ENCODE data around the gene CRYBG3.
"Not testable (repeated sequence)": the region's sequence is repeated elsewhere in the genome, so short reads cannot be mapped to it uniquely, and the experiment has no call there.

Gene CRYBG3

GRCh38 chr3:97821774-97822358, at the start of gene CRYBG3:
TSS of gene CRYBG3 (plus strand) at chr3:97822011. CDS start at chr3:97822207, 196 bp downstream.
- peak; percentile 73 for DNase-seq

GRCh38 chr3:97772926-97773325, 48.9 kb upstream of the CRYBG3 start:
- DNase-seq = no peak

GRCh38 chr3:97778152-97778551, 43.7 kb upstream of the CRYBG3 start:
- no peak for DNase-seq

GRCh38 chr3:97793420-97794019, 28.3 kb upstream of the CRYBG3 start:
- peak; percentile 34 for DNase-seq

GRCh38 chr3:97795951-97796350, 25.9 kb upstream of the CRYBG3 start:
- DNase-seq = no peak

DNA sequence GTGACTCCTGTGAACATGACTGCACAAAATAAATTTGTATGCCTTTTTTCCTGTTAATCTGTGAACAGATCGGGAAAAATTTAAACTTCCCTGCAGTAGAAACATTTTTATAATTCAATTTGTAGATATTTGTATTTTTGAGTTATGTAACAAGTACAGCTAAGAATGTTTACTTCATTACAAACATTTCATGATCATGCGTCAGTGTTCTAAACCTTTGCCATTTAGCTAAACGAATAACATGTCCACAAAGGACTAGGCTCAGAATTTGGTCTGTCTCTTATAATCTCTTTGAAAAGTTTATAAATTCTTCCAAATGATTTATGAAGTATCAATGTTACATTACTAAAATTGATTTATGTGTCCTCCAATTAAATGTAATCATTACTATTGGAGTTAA, 17.3 kb upstream of the CRYBG3 start:
- no peak for DNase-seq

DNA sequence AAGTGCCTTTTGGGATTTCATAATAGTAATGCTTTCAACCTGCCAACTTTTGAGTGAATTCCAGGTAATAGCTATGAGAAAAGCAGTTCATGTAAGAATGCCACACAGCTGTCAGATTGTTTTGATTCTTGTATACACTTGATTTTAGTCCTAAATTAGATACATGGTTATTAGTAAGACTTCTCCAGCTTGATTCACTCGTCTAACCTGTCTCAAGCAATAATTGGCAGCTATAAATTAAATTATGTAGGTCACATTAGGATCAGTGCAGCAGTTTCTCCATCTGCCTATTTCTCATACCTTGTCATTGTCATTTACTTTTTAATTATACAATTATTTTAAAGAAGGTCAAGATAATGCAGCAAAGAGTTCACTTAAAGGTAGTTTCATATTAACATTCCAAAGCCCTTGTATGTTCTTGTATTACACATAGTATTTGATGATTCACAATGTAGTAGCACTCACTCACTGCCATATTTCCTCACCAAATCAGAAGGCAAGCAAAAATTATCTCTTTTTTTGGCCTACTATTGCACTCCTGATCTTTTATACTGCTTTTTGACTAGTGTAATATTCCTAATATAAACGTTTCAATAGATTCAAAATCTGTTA, 10.9 kb upstream of the CRYBG3 start:
- no peak for DNase-seq

DNA sequence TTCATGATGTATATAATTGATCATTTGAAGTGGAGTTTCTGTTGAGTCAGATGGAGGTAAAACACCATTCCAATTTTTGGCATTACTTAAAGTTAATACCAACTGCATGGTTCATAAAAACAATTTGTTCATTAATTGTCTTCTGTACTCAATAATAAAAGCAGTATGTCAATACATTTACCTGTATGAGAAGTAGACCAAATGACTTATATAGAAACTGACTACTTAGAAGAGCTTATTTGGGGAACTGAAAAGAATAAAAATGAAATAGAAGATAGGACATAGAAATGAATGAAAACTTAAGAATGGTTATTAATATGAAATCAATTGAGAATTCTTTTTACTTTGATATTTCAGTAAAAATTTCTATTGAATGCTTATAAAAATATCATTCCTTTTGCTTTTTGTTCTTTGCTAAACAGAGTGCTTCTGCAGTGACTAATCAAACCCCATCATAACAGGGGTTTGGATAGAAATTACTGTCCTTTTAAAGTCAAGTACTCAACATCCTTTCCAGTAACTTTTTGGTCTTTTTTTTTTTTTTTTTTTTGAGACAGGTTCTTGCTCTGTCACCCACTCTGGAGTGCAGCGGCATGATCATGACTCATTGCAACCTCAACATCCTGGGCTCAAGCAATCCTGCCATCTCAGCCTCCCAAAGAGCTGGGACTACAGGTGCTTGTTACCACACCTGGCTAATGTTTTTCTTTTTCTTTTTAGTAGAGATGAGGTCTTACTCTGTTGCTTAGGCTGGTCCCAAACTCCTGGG, 6.5 kb upstream of the CRYBG3 start:
- no peak for DNase-seq

GRCh38 chr3:97816811-97817210, 5.0 kb upstream of the CRYBG3 start:
- DNase-seq = no peak

DNA sequence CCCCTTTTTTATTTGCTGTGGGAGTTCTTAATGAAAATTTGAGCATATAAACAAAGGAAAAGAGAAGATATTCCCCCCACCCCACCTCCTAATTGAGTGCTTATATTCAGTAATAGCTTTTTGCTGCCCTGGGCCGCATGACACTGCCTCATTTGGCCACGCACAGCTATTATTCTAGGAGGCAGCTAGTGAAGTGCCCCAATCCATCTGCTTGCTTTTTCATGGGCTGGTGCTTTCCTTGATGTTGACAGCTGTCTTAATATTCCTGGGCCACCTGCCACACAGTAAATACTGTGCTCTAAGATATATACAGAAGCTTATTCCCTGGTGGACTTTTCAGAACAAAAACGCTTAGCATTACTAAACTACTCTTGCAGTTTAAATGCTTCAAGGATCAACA, 3.8 kb upstream of the CRYBG3 start:
- DNase-seq = peak; percentile 65

DNA sequence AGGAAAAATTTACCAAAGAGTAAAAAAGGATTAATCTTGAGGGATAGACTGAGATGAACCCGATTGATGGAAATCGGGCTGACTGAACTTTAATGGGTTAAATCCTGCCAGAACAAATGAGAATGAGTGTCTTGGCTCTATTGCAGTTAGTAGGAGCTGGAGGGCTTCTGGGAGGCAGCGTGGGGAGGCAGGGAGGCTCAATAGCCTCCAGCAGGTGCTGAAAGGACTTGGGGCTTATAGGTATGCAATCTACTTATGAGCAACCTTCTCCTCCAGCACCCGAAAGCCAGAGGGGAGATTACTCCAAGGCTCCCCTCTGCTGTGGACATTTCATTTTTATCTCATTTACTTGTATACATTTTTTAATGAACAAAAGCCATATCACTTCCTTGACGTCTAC, 1.0 kb upstream of the CRYBG3 start:
- DNase-seq = no peak

- peak; percentile 26 for DNase-seq
Observed at GRCh38 chr3:97821287-97821773, 481 bp upstream of the CRYBG3 start.

- DNase-seq = no peak
Observed at GRCh38 chr3:97822359-97822775, 556 bp downstream of the CRYBG3 start.

GRCh38 chr3:97823046-97824004, 1.5 kb downstream of the CRYBG3 start:
- DNase-seq = no peak

GRCh38 chr3:97825101-97825500, 3.3 kb downstream of the CRYBG3 start:
- DNase-seq = no peak

DNA sequence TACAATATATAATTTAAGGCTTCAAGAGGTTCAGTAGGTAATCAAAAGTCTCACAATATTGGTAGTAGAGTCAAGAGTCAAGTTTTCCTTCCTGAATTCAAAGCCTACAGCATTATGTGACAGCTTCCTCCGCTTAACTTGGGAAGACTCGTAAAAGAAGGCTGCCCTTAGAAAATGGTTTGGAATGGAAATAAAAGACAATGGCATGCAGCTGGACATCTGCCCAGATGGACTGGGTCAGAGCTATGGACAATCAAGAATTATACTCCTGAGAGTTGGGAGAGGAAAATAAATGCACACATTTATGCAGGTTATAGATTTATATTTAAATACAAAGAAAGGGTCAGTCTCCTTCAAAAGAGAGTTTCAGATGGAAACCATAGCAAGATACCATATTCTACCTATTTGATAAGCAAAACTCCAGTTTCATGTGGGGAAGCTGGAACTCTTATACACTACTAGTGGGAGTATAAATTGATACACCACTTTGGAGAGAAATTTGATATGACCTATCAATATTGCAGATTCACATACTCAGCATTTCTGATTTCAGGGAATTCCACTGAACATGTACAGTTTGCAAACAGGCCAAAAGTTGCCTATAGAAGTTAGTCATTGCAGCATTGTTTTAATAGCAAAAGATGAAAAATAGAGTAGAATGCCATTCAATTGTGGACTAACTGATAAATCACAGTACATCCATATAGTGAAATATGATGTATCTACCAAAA, 6.1 kb downstream of the CRYBG3 start:
- DNase-seq = no peak

DNA sequence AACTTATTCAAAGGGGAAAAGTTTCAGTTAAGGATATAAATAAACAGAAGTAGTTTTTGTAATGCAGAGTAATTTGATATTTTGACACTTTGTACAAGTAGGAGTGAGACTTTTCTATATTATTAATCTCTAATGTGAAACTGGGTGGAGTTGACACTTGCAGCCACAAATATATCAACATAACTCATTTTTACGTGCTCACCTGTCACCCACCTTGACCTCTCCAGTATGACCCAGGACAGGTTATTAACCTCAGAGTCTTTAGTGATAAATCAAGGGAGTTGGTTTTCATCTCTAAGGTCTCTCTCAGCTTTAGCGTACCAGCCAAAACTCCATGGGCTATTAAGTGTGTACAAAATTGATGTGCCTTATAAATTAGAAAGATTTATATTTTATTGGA, 7.4 kb downstream of the CRYBG3 start:
- DNase-seq = no peak

GRCh38 chr3:97830638-97831037, 8.8 kb downstream of the CRYBG3 start:
- DNase-seq = no peak

DNA sequence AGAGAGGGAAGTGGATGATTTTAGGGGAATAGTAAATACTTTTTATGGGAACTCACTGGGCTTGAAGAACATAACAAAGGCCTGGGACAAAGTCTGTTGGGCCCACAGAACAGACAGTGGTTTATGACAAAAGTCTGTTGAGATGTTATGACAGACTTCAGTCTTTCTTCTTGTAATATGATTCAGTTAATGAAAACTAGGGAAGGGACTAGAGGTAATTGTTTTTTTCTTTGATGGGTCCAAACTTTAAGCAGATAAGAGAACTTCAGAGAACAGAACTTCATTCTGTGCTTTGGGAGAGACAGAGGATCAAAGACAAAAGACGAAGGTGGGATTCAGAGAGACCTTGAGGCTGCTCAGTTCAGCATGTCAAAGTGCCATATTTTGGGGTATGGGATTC, 9.3 kb downstream of the CRYBG3 start:
- DNase-seq = no peak

DNA sequence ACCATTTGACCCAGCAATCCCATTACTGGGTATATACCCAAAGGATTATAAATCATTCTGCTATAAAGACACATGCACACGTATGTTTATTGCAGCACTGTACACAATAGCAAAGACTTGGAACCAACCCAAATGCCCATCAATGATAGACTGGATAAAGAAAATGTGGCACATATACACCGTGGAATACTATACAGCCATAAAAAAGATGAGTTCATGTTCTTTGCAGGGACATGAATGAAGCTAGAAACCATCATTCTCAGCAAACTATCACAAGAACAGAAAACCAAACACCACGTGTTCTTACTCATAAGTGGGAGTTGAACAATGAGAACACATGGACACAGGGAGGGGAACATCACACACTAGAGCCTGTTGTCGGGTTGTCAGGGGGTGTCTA, 11.4 kb downstream of the CRYBG3 start:
- not testable (repeated sequence) for DNase-seq

DNA sequence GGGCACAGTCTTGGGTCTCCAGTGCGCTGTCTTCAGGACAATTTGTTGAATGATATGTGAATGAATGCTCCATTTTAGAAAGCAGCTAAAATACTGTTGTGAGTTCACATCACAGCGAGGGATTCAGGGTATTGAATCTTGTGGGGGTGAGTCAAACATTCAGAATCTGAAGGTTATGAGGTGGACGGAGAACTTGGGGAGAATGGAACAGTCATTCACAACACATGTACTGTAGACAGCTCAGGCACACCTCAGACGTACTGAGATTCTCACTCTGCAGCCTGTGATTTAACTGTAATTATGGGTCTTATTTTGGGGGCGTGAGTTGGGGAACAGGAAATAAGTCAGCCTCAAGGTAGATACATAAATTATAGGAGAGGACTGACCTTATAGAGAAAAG, 13.9 kb downstream of the CRYBG3 start:
- no peak for DNase-seq

GRCh38 chr3:97838393-97838792, 16.6 kb downstream of the CRYBG3 start:
- DNase-seq = no peak

Data from NCI-H345 (cell line).